ENCODE data around the gene NDST1. TPM values are rescaled to one million over a fixed set of nuclear protein-coding genes. Genes with fewer than 3 reads are reported as not detected.

The NDST1 gene
- total RNA-seq, 4 donors from 2014 or later: 58.3 to 146 (median 72.1) TPM

DNA sequence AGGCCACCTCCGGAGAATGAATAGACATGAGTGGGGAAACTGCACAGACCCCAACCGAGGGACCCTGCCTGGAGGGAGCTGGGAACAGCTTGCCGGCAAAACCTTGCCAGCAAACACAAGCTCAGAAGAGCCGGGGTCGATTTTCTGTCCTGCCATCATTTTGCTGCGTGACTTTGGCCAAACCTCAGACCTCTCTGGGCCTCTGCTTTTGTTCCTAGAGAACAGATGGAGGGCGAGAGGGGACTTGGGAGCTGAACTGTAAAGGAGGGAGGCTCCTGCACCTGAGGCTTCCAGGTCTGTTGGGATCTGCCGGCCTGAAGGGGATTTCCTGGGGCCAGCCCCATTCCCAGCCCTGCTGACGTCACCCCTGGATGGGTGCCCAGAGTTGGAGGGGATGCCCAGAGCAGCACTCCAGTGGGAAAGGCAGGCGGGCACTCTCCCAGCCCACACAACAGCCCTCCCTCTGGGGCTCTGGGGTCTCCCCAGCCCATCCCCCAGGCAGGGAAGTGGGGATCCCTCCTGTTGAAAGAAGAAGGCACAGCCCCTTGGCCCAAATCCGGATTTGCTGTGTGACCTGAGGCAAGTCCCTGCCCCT is 92.1 kb downstream of the NDST1 start:
- 29% methylated on average over 4 of the region's 11 CpGs; no CpG with 5 or more reads in 1 of the 2 donors for WGBS, 2 donors (ENCODE audit: low coverage in 1 of 2)
- peak; percentile 46 for ATAC-seq
- Histone ChIP-seq H3K36me3 (no peaks in the 10 kb centered on the region), H3K4me1 (peaks cover 0 to 28% (median 10%) of the 10 kb centered on the region in 3 donors), H3K27me3 (no peaks in the 10 kb centered on the region), H3K27ac (peak overlapping the region in 3 of 4 donors; percentile 37 to 70 (median 46)), H3K4me3 (no peak overlapping the region), H3K9me3 (no peaks in the 10 kb centered on the region)
- TF ChIP-seq EP300 (IDR thresholded peaks at IDR 0.05) (no peak), POLR2AphosphoS5 (IDR thresholded peaks at IDR 0.05) (no peak), POLR2A (IDR thresholded peaks at IDR 0.05) (no peak)
- TF ChIP-seq, protein P1, sequence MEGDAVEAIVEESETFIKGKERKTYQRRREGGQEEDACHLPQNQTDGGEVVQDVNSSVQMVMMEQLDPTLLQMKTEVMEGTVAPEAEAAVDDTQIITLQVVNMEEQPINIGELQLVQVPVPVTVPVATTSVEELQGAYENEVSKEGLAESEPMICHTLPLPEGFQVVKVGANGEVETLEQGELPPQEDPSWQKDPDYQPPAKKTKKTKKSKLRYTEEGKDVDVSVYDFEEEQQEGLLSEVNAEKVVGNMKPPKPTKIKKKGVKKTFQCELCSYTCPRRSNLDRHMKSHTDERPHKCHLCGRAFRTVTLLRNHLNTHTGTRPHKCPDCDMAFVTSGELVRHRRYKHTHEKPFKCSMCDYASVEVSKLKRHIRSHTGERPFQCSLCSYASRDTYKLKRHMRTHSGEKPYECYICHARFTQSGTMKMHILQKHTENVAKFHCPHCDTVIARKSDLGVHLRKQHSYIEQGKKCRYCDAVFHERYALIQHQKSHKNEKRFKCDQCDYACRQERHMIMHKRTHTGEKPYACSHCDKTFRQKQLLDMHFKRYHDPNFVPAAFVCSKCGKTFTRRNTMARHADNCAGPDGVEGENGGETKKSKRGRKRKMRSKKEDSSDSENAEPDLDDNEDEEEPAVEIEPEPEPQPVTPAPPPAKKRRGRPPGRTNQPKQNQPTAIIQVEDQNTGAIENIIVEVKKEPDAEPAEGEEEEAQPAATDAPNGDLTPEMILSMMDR (IDR thresholded peaks at IDR 0.05): no peak

- Histone ChIP-seq H3K4me3 (peak overlapping the region in 1 of 2 donors; percentile 13), H3K27ac (peak overlapping the region in 3 of 4 donors; percentile 46 to 70 (median 51)), H3K36me3 (no peaks in the 10 kb centered on the region), H3K9me3 (no peaks in the 10 kb centered on the region), H3K4me1 (peaks cover 0 to 24% (median 10%) of the 10 kb centered on the region in 3 donors), H3K27me3 (no peaks in the 10 kb centered on the region)
- TF ChIP-seq, protein P1 (IDR thresholded peaks at IDR 0.05): no peak
- TF ChIP-seq EP300 (IDR thresholded peaks at IDR 0.05): no peak
- TF ChIP-seq POLR2AphosphoS5 (IDR thresholded peaks at IDR 0.05): no peak
- ATAC-seq: no peak
- 42 to 56% methylated on average over 4 to 6 of the region's 25 CpGs for WGBS, 2 donors (ENCODE audit: low coverage in 1 of 2)
These were observed 92.9 kb downstream of the NDST1 start for GRCh38 chr5:150600616-150601490.

- Histone ChIP-seq H3K27ac (peak overlapping the region in 3 of 4 donors; percentile 46 to 70 (median 51)), H3K36me3 (no peaks in the 10 kb centered on the region), H3K27me3 (no peaks in the 10 kb centered on the region), H3K4me3 (peak overlapping the region in 1 of 2 donors; percentile 13), H3K9me3 (no peaks in the 10 kb centered on the region), H3K4me1 (peaks cover 0 to 24% (median 10%) of the 10 kb centered on the region in 3 donors)
- no peak for ATAC-seq
- TF ChIP-seq POLR2A (IDR thresholded peaks at IDR 0.05) (no peak), EP300 (IDR thresholded peaks at IDR 0.05) (no peak), POLR2AphosphoS5 (IDR thresholded peaks at IDR 0.05) (no peak)
- TF ChIP-seq, protein P1 (IDR thresholded peaks at IDR 0.05): no peak
- WGBS, 2 donors (ENCODE audit: low coverage in 1 of 2): 62 to 82% methylated on average over 3 to 7 of the region's 16 CpGs
These were observed 93.8 kb downstream of the NDST1 start for GRCh38 chr5:150601491-150602345.

- Histone ChIP-seq H3K4me3 (no peak overlapping the region), H3K4me1 (peaks cover 0 to 24% (median 10%) of the 10 kb centered on the region in 3 donors), H3K27ac (peak overlapping the region in 1 of 4 donors; percentile 19), H3K27me3 (no peaks in the 10 kb centered on the region), H3K9me3 (no peaks in the 10 kb centered on the region), H3K36me3 (no peaks in the 10 kb centered on the region)
- TF ChIP-seq EP300 (IDR thresholded peaks at IDR 0.05) (no peak), POLR2AphosphoS5 (IDR thresholded peaks at IDR 0.05) (no peak), POLR2A (IDR thresholded peaks at IDR 0.05) (no peak)
- TF ChIP-seq, protein P1 (IDR thresholded peaks at IDR 0.05): no peak
- no CpG with 5 or more reads among the region's 4 CpGs for WGBS, 2 donors (ENCODE audit: low coverage in 1 of 2)
- ATAC-seq: no peak
These were observed 95.1 kb downstream of the NDST1 start for GRCh38 chr5:150603052-150603451.
